ENCODE results near the gene RASSF1. TPM values are rescaled to one million over a fixed set of nuclear protein-coding genes. Genes with fewer than 3 reads are reported as not detected.

RASSF1 gene
- total RNA-seq, 1 experiment from 2014 or later, result 17.4 TPM

- CTCF ChIA-PET, result interaction anchor here (0.6 kb wide), 1 partner anchor 179 kb away, joined by 10 read pairs; no protein-coding TSS in a partner anchor
Observed at GRCh38 chr3:50342813-50343633, 2.4 kb upstream of the RASSF1 start.

More at GRCh38 chr3:50342813-50343633, 2.4 kb upstream of the RASSF1 start:
- Histone ChIP-seq H3K4me1 (ENCODE audit: control insufficient read depth, insufficient read depth, low read length) (0 out of 2 replicates have a peak, but pooled peaks cover 6% of the 10 kb centered on the region), H3K4me3 (ENCODE audit: low read depth in 2 of 2, low read length in 2 of 2) (no peak overlapping the region), H3K36me3 (ENCODE audit: control insufficient read depth, insufficient read depth, low read length) (no peaks in the 10 kb centered on the region), H3K9me3 (ENCODE audit: control insufficient read depth, insufficient read depth, low read depth, low read length) (no peaks in the 10 kb centered on the region), H3K27me3 (ENCODE audit: control insufficient read depth, insufficient read depth, low read length) (no peaks in the 10 kb centered on the region), H3K27ac (ENCODE audit: low read length) (no peak overlapping the region)
- intact Hi-C loops (cut with micrococcal nuclease; ENCODE audit: unreplicated experiment) (no loop called here), in situ Hi-C loops (cut with HindIII; ENCODE audit: low pct_unique_long_range_greater_than_20kb, low sequenced_read_pairs) (no loop called here)
- ATAC-seq (no peak), DNase-seq (ENCODE audit: low read depth, low spot score) (no peak)
- no peak for TF ChIP-seq TCF7L2 (IDR thresholded peaks at IDR 0.05; ENCODE audit: low read depth, low read length)
- no peak for TF ChIP-seq SIN3A (IDR thresholded peaks at IDR 0.05; ENCODE audit: borderline replicate concordance, insufficient read depth, low read depth, low read length)
- no peak for TF ChIP-seq REST (IDR thresholded peaks at IDR 0.05; ENCODE audit: insufficient read depth in 1 of 2, low read depth in 2 of 2, low read length in 1 of 2)
- no peak for TF ChIP-seq POLR2AphosphoS5 (IDR thresholded peaks at IDR 0.05; ENCODE audit: low read depth, low read length)
- no peak for TF ChIP-seq CTCF (IDR thresholded peaks at IDR 0.05)
- no TSS peak for BruUV-seq (replicated peaks)
- POLR2A ChIA-PET, result no interaction called here

Data from Panc1 (cell line).